ENCODE data around the gene BNC2. TPM values are rescaled to one million over a fixed set of nuclear protein-coding genes. Genes with fewer than 3 reads are reported as not detected.

BNC2 gene
- total and polyA plus RNA-seq, 2 donors (not counting 1 experiment from before 2014, with no cell fraction given): 34.7 to 39.1 TPM

- H3K36me3 ChIP-seq (ENCODE audit: control insufficient read depth, insufficient read depth, low read length): peaks cover 2% of the 10 kb centered on the region
- H3K27ac ChIP-seq (ENCODE audit: insufficient read depth, low read length): no peak overlapping the region
- TF ChIP-seq EZH2 (IDR thresholded peaks at IDR 0.05; ENCODE audit: low read length, missing control alignments) (no peak), CTCF (conservative IDR thresholded peaks at IDR 0.05 in 1 of 2, IDR thresholded peaks at IDR 0.05 in 1 of 2; ENCODE audit: low read depth in 1 of 2, low read length in 2 of 2) (no peak)
- H3K9ac ChIP-seq (ENCODE audit: insufficient read depth, low read length): no peak overlapping the region
- no peaks in the 10 kb centered on the region for H3K27me3 ChIP-seq (ENCODE audit: control insufficient read depth, insufficient read depth, low read length)
- H3K4me3 ChIP-seq (replicated peaks in 1 of 4; ENCODE audit: control extremely low read depth in 1 of 4, insufficient read depth in 1 of 4, low read depth in 3 of 4, low read length in 4 of 4): no peak overlapping the region
- H3K4me2 ChIP-seq (ENCODE audit: extremely low read depth, insufficient read depth, low read length): no peak overlapping the region
- H3K9me3 ChIP-seq (ENCODE audit: control insufficient read depth, insufficient read depth, low read depth, low read length): no peaks in the 10 kb centered on the region
- H3K4me1 ChIP-seq (ENCODE audit: control insufficient read depth, extremely low read depth, insufficient read depth, low read length): no peaks in the 10 kb centered on the region
- no peak for DNase-seq (ENCODE audit: low read depth in 2 of 2)
- H3K79me2 ChIP-seq (ENCODE audit: control insufficient read depth, insufficient read depth, low read length): peaks cover 2% of the 10 kb centered on the region
- H2AFZ ChIP-seq (ENCODE audit: low read length): no peak overlapping the region
- H4K20me1 ChIP-seq (ENCODE audit: control insufficient read depth, extremely low read depth, insufficient read depth, low read length): no peaks in the 10 kb centered on the region
These were observed 417.1 kb downstream of the BNC2 start for GRCh38 chr9:16453390-16453789.

GRCh38 chr9:16450578-16450977, 419.9 kb downstream of the BNC2 start:
- Histone ChIP-seq H3K4me1 (ENCODE audit: control insufficient read depth, extremely low read depth, insufficient read depth, low read length) (peaks cover under 1% of the 10 kb centered on the region), H3K4me2 (ENCODE audit: extremely low read depth, insufficient read depth, low read length) (no peak overlapping the region), H3K9me3 (ENCODE audit: control insufficient read depth, insufficient read depth, low read depth, low read length) (no peaks in the 10 kb centered on the region), H3K9ac (ENCODE audit: insufficient read depth, low read length) (no peak overlapping the region), H2AFZ (ENCODE audit: low read length) (no peak overlapping the region), H3K4me3 (replicated peaks in 1 of 4; ENCODE audit: control extremely low read depth in 1 of 4, insufficient read depth in 1 of 4, low read depth in 3 of 4, low read length in 4 of 4) (no peak overlapping the region), H3K79me2 (ENCODE audit: control insufficient read depth, insufficient read depth, low read length) (no peaks in the 10 kb centered on the region), H3K27me3 (ENCODE audit: control insufficient read depth, insufficient read depth, low read length) (no peaks in the 10 kb centered on the region), H3K36me3 (ENCODE audit: control insufficient read depth, insufficient read depth, low read length) (peaks cover 2% of the 10 kb centered on the region), H3K27ac (ENCODE audit: insufficient read depth, low read length) (no peak overlapping the region), H4K20me1 (ENCODE audit: control insufficient read depth, extremely low read depth, insufficient read depth, low read length) (no peaks in the 10 kb centered on the region)
- TF ChIP-seq CTCF (conservative IDR thresholded peaks at IDR 0.05 in 1 of 2, IDR thresholded peaks at IDR 0.05 in 1 of 2; ENCODE audit: low read depth in 1 of 2, low read length in 2 of 2) (no peak), EZH2 (IDR thresholded peaks at IDR 0.05; ENCODE audit: low read length, missing control alignments) (no peak)
- DNase-seq (ENCODE audit: low read depth in 2 of 2): no peak

GRCh38 chr9:16450043-16450442, 420.4 kb downstream of the BNC2 start:
- H3K79me2 ChIP-seq (ENCODE audit: control insufficient read depth, insufficient read depth, low read length): no peaks in the 10 kb centered on the region
- H4K20me1 ChIP-seq (ENCODE audit: control insufficient read depth, extremely low read depth, insufficient read depth, low read length): no peaks in the 10 kb centered on the region
- H3K9ac ChIP-seq (ENCODE audit: insufficient read depth, low read length): no peak overlapping the region
- peaks cover 2% of the 10 kb centered on the region for H3K4me1 ChIP-seq (ENCODE audit: control insufficient read depth, extremely low read depth, insufficient read depth, low read length)
- no peaks in the 10 kb centered on the region for H3K9me3 ChIP-seq (ENCODE audit: control insufficient read depth, insufficient read depth, low read depth, low read length)
- no peak for DNase-seq (ENCODE audit: low read depth in 2 of 2)
- peaks cover 2% of the 10 kb centered on the region for H3K36me3 ChIP-seq (ENCODE audit: control insufficient read depth, insufficient read depth, low read length)
- H3K4me2 ChIP-seq (ENCODE audit: extremely low read depth, insufficient read depth, low read length): no peak overlapping the region
- no peak overlapping the region for H3K27ac ChIP-seq (ENCODE audit: insufficient read depth, low read length)
- no peak for TF ChIP-seq CTCF (conservative IDR thresholded peaks at IDR 0.05 in 1 of 2, IDR thresholded peaks at IDR 0.05 in 1 of 2; ENCODE audit: low read depth in 1 of 2, low read length in 2 of 2)
- no peak for TF ChIP-seq EZH2 (IDR thresholded peaks at IDR 0.05; ENCODE audit: low read length, missing control alignments)
- H3K4me3 ChIP-seq (replicated peaks in 1 of 4; ENCODE audit: control extremely low read depth in 1 of 4, insufficient read depth in 1 of 4, low read depth in 3 of 4, low read length in 4 of 4): no peak overlapping the region
- H3K27me3 ChIP-seq (ENCODE audit: control insufficient read depth, insufficient read depth, low read length): no peaks in the 10 kb centered on the region
- no peak overlapping the region for H2AFZ ChIP-seq (ENCODE audit: low read length)

Data from fibroblast of lung (primary cell).